K562 (cell line): ENCODE data around the gene PHEX.

Source experiments
- TF ChIP-seq, protein P1 (sequence below): fragments of 150-350 bp; conservative IDR thresholded peaks from 2 replicates; pipeline ENCODE4 v1.6.1; 2014; ENCODE audit warnings: low read length
- TF ChIP-seq, protein P2 (sequence below), 3 experiments: IDR thresholded peaks in 2 of 3; conservative IDR thresholded peaks in 1 of 3; 2 replicates each; pipeline ENCODE4 v1.5.1; 2011 to 2012; ENCODE audit warnings: low read length in 3 of 3, mild to moderate bottlenecking in 3 of 3, control low read depth in 2 of 3, improper control_type of control experiment in 1 of 3, inconsistent platforms in 1 of 3, low read depth in 1 of 3, mixed read lengths in 1 of 3, moderate library complexity in 1 of 3; ENCODE audit not compliant: insufficient read depth in 2 of 3

DNA sequence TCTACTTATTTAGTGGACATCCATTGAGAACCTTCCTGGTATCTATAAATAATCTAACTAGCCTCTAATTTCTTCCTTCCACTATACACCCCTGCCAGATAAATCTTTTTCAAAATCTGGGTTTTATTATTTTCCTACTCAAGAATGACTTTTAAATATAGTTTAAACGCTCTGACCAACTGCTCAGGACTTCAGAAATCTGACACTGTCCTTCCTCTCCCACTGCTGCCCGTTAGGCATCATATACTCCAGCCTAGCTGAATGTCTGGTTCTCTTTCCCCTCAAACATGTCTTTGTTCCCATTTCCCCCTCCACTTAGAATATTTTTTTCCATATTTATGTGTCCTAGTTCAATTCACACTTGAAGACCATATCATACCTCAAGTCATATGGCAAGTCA is 205.4 kb downstream of the PHEX start:
- TF ChIP-seq, protein P1, sequence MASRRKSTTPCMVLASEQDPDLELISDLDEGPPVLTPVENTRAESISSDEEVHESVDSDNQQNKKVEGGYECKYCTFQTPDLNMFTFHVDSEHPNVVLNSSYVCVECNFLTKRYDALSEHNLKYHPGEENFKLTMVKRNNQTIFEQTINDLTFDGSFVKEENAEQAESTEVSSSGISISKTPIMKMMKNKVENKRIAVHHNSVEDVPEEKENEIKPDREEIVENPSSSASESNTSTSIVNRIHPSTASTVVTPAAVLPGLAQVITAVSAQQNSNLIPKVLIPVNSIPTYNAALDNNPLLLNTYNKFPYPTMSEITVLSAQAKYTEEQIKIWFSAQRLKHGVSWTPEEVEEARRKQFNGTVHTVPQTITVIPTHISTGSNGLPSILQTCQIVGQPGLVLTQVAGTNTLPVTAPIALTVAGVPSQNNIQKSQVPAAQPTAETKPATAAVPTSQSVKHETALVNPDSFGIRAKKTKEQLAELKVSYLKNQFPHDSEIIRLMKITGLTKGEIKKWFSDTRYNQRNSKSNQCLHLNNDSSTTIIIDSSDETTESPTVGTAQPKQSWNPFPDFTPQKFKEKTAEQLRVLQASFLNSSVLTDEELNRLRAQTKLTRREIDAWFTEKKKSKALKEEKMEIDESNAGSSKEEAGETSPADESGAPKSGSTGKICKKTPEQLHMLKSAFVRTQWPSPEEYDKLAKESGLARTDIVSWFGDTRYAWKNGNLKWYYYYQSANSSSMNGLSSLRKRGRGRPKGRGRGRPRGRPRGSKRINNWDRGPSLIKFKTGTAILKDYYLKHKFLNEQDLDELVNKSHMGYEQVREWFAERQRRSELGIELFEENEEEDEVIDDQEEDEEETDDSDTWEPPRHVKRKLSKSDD = no peak
- TF ChIP-seq, protein P2, sequence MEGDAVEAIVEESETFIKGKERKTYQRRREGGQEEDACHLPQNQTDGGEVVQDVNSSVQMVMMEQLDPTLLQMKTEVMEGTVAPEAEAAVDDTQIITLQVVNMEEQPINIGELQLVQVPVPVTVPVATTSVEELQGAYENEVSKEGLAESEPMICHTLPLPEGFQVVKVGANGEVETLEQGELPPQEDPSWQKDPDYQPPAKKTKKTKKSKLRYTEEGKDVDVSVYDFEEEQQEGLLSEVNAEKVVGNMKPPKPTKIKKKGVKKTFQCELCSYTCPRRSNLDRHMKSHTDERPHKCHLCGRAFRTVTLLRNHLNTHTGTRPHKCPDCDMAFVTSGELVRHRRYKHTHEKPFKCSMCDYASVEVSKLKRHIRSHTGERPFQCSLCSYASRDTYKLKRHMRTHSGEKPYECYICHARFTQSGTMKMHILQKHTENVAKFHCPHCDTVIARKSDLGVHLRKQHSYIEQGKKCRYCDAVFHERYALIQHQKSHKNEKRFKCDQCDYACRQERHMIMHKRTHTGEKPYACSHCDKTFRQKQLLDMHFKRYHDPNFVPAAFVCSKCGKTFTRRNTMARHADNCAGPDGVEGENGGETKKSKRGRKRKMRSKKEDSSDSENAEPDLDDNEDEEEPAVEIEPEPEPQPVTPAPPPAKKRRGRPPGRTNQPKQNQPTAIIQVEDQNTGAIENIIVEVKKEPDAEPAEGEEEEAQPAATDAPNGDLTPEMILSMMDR (IDR thresholded peaks at IDR 0.05 in 2 of 3, conservative IDR thresholded peaks at IDR 0.05 in 1 of 3; ENCODE audit: insufficient read depth in 2 of 3, low read depth in 1 of 3, low read length in 3 of 3) = no peak
